CD14-positive monocyte (primary cell): ENCODE data around the gene BOLL. TPM values are rescaled to one million over a fixed set of nuclear protein-coding genes. Genes with fewer than 3 reads are reported as not detected.
"Not testable (repeated sequence)": the region's sequence is repeated elsewhere in the genome, so short reads cannot be mapped to it uniquely, and the experiment has no call there.

Source experiments
- DNase-seq, 3 donors: peaks; one replicate each; pipeline ENCODE4 v3.0.0-alpha.2; 2011 to 2022
- H2AFZ ChIP-seq: 2 replicates; pipeline ENCODE4 v1.6.0; 2012; ENCODE audit warnings: mild to moderate bottlenecking, low read depth, low read length, inconsistent platforms; ENCODE audit not compliant: insufficient read depth, poor library complexity, severe bottlenecking
- H3K27ac ChIP-seq, 2 donors: 1 replicate in 1 of 2; 2 replicates in 1 of 2; pipeline ENCODE4 v1.5.1; 2012 to 2013; ENCODE audit warnings: low read length in 2 of 2, control low read depth in 1 of 2, inconsistent platforms in 1 of 2, low read depth in 1 of 2, mild to moderate bottlenecking in 1 of 2
- H3K27me3 ChIP-seq, 2 donors: one replicate each; pipeline versions ENCODE4 v1.6.0 to v1.6.1; 2011 to 2013; ENCODE audit warnings: low read length in 2 of 2; ENCODE audit not compliant: control insufficient read depth in 2 of 2, insufficient read depth in 2 of 2
- H3K36me3 ChIP-seq, 2 donors: replicated peaks in 1 of 2; 1 replicate in 1 of 2; 2 replicates in 1 of 2; pipeline versions ENCODE4 v1.5.1 to v1.6.1; 2012 to 2013; ENCODE audit warnings: low read length in 2 of 2, control low read depth in 1 of 2, inconsistent platforms in 1 of 2, mild to moderate bottlenecking in 1 of 2; ENCODE audit not compliant: insufficient read depth in 2 of 2, control insufficient read depth in 1 of 2
- H3K4me1 ChIP-seq, 2 donors: 1 replicate in 1 of 2; 2 replicates in 1 of 2; pipeline versions ENCODE4 v1.5.1 to v1.6.1; 2012 to 2013; ENCODE audit warnings: low read length in 2 of 2, control low read depth in 1 of 2, inconsistent platforms in 1 of 2, mild to moderate bottlenecking in 1 of 2, moderate library complexity in 1 of 2; ENCODE audit not compliant: insufficient read depth in 2 of 2, control insufficient read depth in 1 of 2
- H3K4me2 ChIP-seq: replicated peaks from 2 replicates; pipeline ENCODE3; 2012; ENCODE audit warnings: low read length, moderate library complexity, mild to moderate bottlenecking; ENCODE audit not compliant: poor library complexity, severe bottlenecking; ENCODE audit errors: extremely low read depth
- H3K4me3 ChIP-seq, 3 experiments: fragments of 200-600 bp in 1 of 3; sonication (generic) in 1 of 3; replicated peaks in 1 of 3; 1 replicate in 2 of 3; 2 replicates in 1 of 3; pipeline ENCODE4 v1.5.1; 2011 to 2013; ENCODE audit warnings: low read length in 3 of 3, mild to moderate bottlenecking in 3 of 3, control low read depth in 2 of 3, low read depth in 2 of 3, inconsistent platforms in 1 of 3, moderate library complexity in 1 of 3
- H3K79me2 ChIP-seq: 2 replicates; pipeline ENCODE4 v1.6.0; 2012; ENCODE audit warnings: mild to moderate bottlenecking, control low read depth, inconsistent platforms, low read length, moderate library complexity; ENCODE audit not compliant: insufficient read depth
- H3K9ac ChIP-seq: 2 replicates; pipeline ENCODE4 v1.6.0; 2017; ENCODE audit warnings: low read length, mild to moderate bottlenecking; ENCODE audit not compliant: insufficient read depth, poor library complexity, severe bottlenecking
- H3K9me3 ChIP-seq, 2 donors: replicated peaks in 1 of 2; 1 replicate in 1 of 2; 2 replicates in 1 of 2; pipeline versions ENCODE4 v1.5.1 to v1.6.1; 2012 to 2013; ENCODE audit warnings: low read length in 2 of 2, control low read depth in 1 of 2; ENCODE audit not compliant: control insufficient read depth in 1 of 2, insufficient read depth in 1 of 2
- H4K20me1 ChIP-seq: 2 replicates; pipeline ENCODE4 v1.6.0; 2012; ENCODE audit warnings: mild to moderate bottlenecking, low read length, control low read depth, moderate library complexity; ENCODE audit not compliant: insufficient read depth
- H3K27ac Mint-ChIP-seq, 7 donors: one replicate each; pipeline ENCODE4 v1.8.0; 2020; ENCODE audit warnings: mild to moderate bottlenecking in 7 of 7, mixed read lengths in 7 of 7, moderate library complexity in 6 of 7, inconsistent platforms in 2 of 7
- H3K27me3 Mint-ChIP-seq, 3 donors: one replicate each; pipeline ENCODE4 v1.8.0; 2021 to 2022; ENCODE audit warnings: low read depth in 3 of 3, mild to moderate bottlenecking in 3 of 3, mixed read lengths in 3 of 3, moderate library complexity in 3 of 3, inconsistent platforms in 1 of 3
- H3K36me3 Mint-ChIP-seq, 2 donors: one replicate each; pipeline ENCODE4 v1.8.0; 2020; ENCODE audit warnings: mixed read lengths in 2 of 2, inconsistent platforms in 1 of 2, mild to moderate bottlenecking in 1 of 2
- H3K4me1 Mint-ChIP-seq: one replicate; pipeline ENCODE4 v1.8.0; 2020; ENCODE audit warnings: mild to moderate bottlenecking, mixed read lengths
- H3K4me3 Mint-ChIP-seq, 2 donors: one replicate each; pipeline ENCODE4 v1.8.0; 2020; ENCODE audit warnings: mild to moderate bottlenecking in 2 of 2, mixed read lengths in 2 of 2, moderate library complexity in 1 of 2
- H3K9me3 Mint-ChIP-seq, 7 donors: one replicate each; pipeline ENCODE4 v1.8.0; 2020 to 2022; ENCODE audit warnings: mixed read lengths in 7 of 7, mild to moderate bottlenecking in 6 of 7, moderate library complexity in 6 of 7, inconsistent platforms in 2 of 7
- WGBS: methylation state at CpG from one replicate; pipeline ENCODE4 v1.1.5; 2013; ENCODE audit warnings: missing lambda C conversion rate; ENCODE audit not compliant: insufficient coverage; 5-methylcytosine and 5-hydroxymethylcytosine counted together
- intact Hi-C, 2 donors: fragments of 100-400 bp; cut with micrococcal nuclease; formaldehyde crosslinking; loops; one replicate each; pipeline versions ENCODE4 v1.15.0 to v1.15.1; 2023
- polyA plus RNA-seq, 3 donors: library from polyadenylated mRNA; depleted of rRNA in 1 of 3; unstranded in 2 of 3; stranded (reverse) in 1 of 3; fragments of 300-500 nt in 2 of 3; fragments of >200 nt in 1 of 3; fragmentation: Illumina TruSeq in 2 of 3; gene quantifications; 1 replicate in 2 of 3; 2 replicates in 1 of 3; pipeline ENCODE4 v1.2.3, GENCODE V29; 2012 to 2021
- TF ChIP-seq, protein P1 (sequence below): fragments of 200-600 bp; IDR thresholded peaks from one replicate; pipeline ENCODE4 v1.8.0; 2022; ENCODE audit warnings: antibody characterized with exemption, mild to moderate bottlenecking

The BOLL gene
- polyA plus RNA-seq, 3 donors: not detected

- no peaks in the 10 kb centered on the region for H3K4me1 ChIP-seq
These were observed 44.9 kb downstream of the BOLL start for GRCh38 chr2:197740200-197740599.

GRCh38 chr2:197728555-197729544 is 56.3 kb downstream of the BOLL start:
- peaks cover 0 to 14% (median 8%) of the 10 kb centered on the region in 7 donors for H3K9me3 Mint-ChIP-seq
- H3K4me1 Mint-ChIP-seq, H3K27me3 ChIP-seq, H3K4me2 ChIP-seq, H3K36me3 ChIP-seq, H3K9me3 ChIP-seq, H3K27ac Mint-ChIP-seq, DNase-seq, intact Hi-C loops, H3K4me3 Mint-ChIP-seq, H3K4me1 ChIP-seq, H3K27ac ChIP-seq, H2AFZ ChIP-seq, H3K27me3 Mint-ChIP-seq, H3K9ac ChIP-seq, H3K36me3 Mint-ChIP-seq, H3K4me3 ChIP-seq, H3K79me2 ChIP-seq, H4K20me1 ChIP-seq: not testable (repeated sequence)
- 97% methylated on average over 23 of the region's 32 CpGs for WGBS

More at GRCh38 chr2:197740200-197740599, 44.9 kb downstream of the BOLL start:
- H3K4me3 ChIP-seq: no peak overlapping the region
- Mint-ChIP-seq H3K9me3 (peaks cover 0 to 3% (median 0%) of the 10 kb centered on the region in 7 donors), H3K36me3 (no peaks in the 10 kb centered on the region), H3K27me3 (peaks cover 0 to 2% (median 1%) of the 10 kb centered on the region in 3 donors), H3K4me3 (no peak overlapping the region), H3K4me1 (no peaks in the 10 kb centered on the region), H3K27ac (no peak overlapping the region)
- H3K27me3 ChIP-seq: no peaks in the 10 kb centered on the region
- TF ChIP-seq, protein P1, sequence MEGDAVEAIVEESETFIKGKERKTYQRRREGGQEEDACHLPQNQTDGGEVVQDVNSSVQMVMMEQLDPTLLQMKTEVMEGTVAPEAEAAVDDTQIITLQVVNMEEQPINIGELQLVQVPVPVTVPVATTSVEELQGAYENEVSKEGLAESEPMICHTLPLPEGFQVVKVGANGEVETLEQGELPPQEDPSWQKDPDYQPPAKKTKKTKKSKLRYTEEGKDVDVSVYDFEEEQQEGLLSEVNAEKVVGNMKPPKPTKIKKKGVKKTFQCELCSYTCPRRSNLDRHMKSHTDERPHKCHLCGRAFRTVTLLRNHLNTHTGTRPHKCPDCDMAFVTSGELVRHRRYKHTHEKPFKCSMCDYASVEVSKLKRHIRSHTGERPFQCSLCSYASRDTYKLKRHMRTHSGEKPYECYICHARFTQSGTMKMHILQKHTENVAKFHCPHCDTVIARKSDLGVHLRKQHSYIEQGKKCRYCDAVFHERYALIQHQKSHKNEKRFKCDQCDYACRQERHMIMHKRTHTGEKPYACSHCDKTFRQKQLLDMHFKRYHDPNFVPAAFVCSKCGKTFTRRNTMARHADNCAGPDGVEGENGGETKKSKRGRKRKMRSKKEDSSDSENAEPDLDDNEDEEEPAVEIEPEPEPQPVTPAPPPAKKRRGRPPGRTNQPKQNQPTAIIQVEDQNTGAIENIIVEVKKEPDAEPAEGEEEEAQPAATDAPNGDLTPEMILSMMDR: no peak
- intact Hi-C loops: no loop called here
- H3K27ac ChIP-seq: no peak overlapping the region
- H3K9me3 ChIP-seq: no peaks in the 10 kb centered on the region
- DNase-seq: no peak
- no peak overlapping the region for H2AFZ ChIP-seq
- no peak overlapping the region for H3K4me2 ChIP-seq
- no peak overlapping the region for H3K9ac ChIP-seq
- no peaks in the 10 kb centered on the region for H3K36me3 ChIP-seq
- no peaks in the 10 kb centered on the region for H4K20me1 ChIP-seq
- H3K79me2 ChIP-seq: no peaks in the 10 kb centered on the region
